Measurements from ENCODE around the gene SLC28A3. TPM values are rescaled to one million over a fixed set of nuclear protein-coding genes. Genes with fewer than 3 reads are reported as not detected.

Gene SLC28A3
- total and polyA plus RNA-seq, 2 of the 8 experiments (the other 6 are each of a cell fraction or from before 2014, with no cell fraction given), result 0.02 TPM; not detected in 1

- TF ChIP-seq CHD7 (IDR thresholded peaks at IDR 0.05; ENCODE audit: insufficient replicate concordance, low read length) (no peak), ATF2 (IDR thresholded peaks at IDR 0.05; ENCODE audit: low read length) (no peak), SIN3A (conservative IDR thresholded peaks at IDR 0.05 in 1 of 2, IDR thresholded peaks at IDR 0.05 in 1 of 2; ENCODE audit: low read depth in 1 of 2, low read length in 2 of 2) (no peak), NANOG (IDR thresholded peaks at IDR 0.05; ENCODE audit: insufficient read depth, low read depth, low read length, poor library complexity, severe bottlenecking) (no peak), GABPA (IDR thresholded peaks at IDR 0.05; ENCODE audit: borderline replicate concordance, insufficient read depth, low read length) (no peak), TBP (IDR thresholded peaks at IDR 0.05; ENCODE audit: low read depth, low read length) (no peak), SIX5 (IDR thresholded peaks at IDR 0.05; ENCODE audit: low read depth, low read length) (no peak), KDM5A (IDR thresholded peaks at IDR 0.05; ENCODE audit: low read length) (no peak), YY1 (IDR thresholded peaks at IDR 0.05; ENCODE audit: low read depth, low read length) (no peak)
- TF ChIP-seq, protein P1, sequence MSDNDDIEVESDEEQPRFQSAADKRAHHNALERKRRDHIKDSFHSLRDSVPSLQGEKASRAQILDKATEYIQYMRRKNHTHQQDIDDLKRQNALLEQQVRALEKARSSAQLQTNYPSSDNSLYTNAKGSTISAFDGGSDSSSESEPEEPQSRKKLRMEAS (IDR thresholded peaks at IDR 0.05), result no peak
Observed at GRCh38 chr9:84375954-84376353, 35.4 kb upstream of the SLC28A3 start (continued).
